GM12892 (cell line): ENCODE measurements around the gene NLRP1.

Experiments used
- POLR2A ChIP-seq: IDR thresholded peaks from 2 replicates; pipeline ENCODE4 v1.6.1; 2011; ENCODE audit warnings: low read depth, low read length, control low read depth
- POLR2AphosphoS5 ChIP-seq: IDR thresholded peaks from 2 replicates; pipeline ENCODE4 v1.6.1; 2011; ENCODE audit warnings: low read depth, low read length, control low read depth
- TAF1 ChIP-seq: IDR thresholded peaks from 2 replicates; pipeline ENCODE4 v1.6.1; 2011; ENCODE audit warnings: low read depth, mild to moderate bottlenecking, control low read depth, low read length, borderline replicate concordance

DNA sequence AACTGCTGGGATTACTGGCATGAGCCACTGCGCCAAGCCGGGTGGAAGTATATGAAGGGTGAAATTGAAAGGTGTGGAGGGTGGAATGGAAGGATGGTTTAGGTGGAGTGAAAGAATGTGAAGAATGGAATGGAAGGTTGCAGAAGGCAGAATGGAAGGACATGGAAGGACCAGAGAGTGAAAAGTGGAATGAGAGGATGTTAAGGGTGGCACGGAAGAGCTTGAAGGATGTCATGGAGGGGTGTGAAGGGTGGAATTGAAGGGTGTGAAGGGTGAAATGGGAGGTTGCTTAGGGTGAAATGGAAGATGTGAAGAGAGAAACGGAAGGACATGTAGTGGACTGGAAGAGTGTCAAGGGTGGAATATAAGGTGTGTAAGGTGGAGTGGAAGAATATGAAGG, 81.8 kb downstream of the NLRP1 start:
- TF ChIP-seq POLR2A: no peak
- no peak for TF ChIP-seq TAF1
- TF ChIP-seq POLR2AphosphoS5: no peak
